Measurements from ENCODE around the gene RNASE2. TPM values are rescaled to one million over a fixed set of nuclear protein-coding genes. Genes with fewer than 3 reads are reported as not detected.
"Not testable (repeated sequence)": the region's sequence is repeated elsewhere in the genome, so short reads cannot be mapped to it uniquely, and the experiment has no call there.

Gene RNASE2
- total RNA-seq, 1 donor from 2014 or later = not detected

DNA sequence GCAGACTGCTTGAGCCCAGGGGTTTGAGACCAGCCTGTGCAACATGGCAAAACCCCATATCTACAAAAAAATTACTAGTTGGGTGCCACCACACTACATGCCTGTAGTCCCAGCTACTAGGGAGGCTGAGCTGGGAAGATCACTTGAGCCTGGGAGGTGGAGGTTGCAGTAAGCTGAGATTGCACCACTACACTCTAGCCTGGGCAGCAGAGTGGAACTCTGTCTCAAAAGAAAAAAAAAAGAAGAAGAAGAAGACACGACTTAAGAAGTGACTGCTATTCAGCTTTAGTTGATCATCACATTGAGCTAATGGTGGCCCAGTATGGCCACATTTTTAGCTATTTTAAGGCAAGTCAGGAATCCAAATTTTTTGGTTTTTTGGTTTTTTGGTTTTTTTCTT lies 25.6 kb downstream of the RNASE2 start:
- DNase-seq (ENCODE audit: low spot score in 2 of 2, unreplicated experiment in 2 of 2) = no peak

DNA sequence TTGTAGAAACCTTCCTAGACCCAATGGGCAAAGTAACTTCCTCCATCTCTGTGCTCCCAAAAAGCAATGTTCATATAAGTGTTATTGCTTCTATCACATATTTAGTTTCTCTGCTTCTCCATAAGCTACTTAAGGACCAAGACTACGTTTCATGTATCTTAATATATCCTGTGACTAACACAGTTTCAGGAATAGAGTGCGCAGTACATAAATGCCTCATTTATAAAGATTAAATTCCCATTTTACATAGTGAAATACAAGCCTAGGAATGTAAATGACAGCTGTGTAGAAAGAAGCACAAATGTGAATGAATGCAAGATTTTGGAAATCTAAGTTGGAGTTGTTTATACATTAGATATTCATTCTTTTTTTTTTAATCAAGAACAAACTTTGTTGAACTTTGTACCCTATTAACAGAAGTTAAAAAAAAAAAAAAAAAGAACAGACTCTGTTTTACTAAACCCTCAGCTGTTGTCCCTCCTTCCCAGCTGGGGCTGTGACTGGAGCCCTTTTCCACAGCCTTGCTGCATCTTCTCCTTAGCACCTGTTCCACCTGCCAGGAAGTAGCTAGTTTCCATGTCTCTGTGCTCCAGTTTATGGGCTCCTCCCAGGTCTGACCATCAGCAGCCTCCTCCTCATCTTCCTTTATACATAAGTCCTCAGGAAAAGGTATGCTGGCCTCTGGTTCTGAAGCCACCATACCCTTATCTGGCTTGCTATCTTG lies 27.5 kb downstream of the RNASE2 start:
- no peak for DNase-seq (ENCODE audit: low spot score in 2 of 2, unreplicated experiment in 2 of 2)
- no peaks in the 10 kb centered on the region for H3K36me3 Mint-ChIP-seq
- TF ChIP-seq, protein P1, sequence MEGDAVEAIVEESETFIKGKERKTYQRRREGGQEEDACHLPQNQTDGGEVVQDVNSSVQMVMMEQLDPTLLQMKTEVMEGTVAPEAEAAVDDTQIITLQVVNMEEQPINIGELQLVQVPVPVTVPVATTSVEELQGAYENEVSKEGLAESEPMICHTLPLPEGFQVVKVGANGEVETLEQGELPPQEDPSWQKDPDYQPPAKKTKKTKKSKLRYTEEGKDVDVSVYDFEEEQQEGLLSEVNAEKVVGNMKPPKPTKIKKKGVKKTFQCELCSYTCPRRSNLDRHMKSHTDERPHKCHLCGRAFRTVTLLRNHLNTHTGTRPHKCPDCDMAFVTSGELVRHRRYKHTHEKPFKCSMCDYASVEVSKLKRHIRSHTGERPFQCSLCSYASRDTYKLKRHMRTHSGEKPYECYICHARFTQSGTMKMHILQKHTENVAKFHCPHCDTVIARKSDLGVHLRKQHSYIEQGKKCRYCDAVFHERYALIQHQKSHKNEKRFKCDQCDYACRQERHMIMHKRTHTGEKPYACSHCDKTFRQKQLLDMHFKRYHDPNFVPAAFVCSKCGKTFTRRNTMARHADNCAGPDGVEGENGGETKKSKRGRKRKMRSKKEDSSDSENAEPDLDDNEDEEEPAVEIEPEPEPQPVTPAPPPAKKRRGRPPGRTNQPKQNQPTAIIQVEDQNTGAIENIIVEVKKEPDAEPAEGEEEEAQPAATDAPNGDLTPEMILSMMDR (IDR thresholded peaks at IDR 0.05; ENCODE audit: unreplicated experiment) = no peak
- H3K9me3 Mint-ChIP-seq = no peaks in the 10 kb centered on the region
- H3K27me3 Mint-ChIP-seq (ENCODE audit: low read depth) = no peaks in the 10 kb centered on the region
- no peak overlapping the region for H3K4me3 Mint-ChIP-seq
- H3K4me1 Mint-ChIP-seq = no peaks in the 10 kb centered on the region
- no peak overlapping the region for H3K27ac Mint-ChIP-seq

More for the DNA sequence above, 25.6 kb downstream of the RNASE2 start:
- Mint-ChIP-seq H3K9me3 (no peaks in the 10 kb centered on the region), H3K36me3 (no peaks in the 10 kb centered on the region), H3K27ac (no peak overlapping the region), H3K4me3 (no peak overlapping the region), H3K4me1 (no peaks in the 10 kb centered on the region), H3K27me3 (ENCODE audit: low read depth) (no peaks in the 10 kb centered on the region)
- TF ChIP-seq, protein P1 (IDR thresholded peaks at IDR 0.05; ENCODE audit: unreplicated experiment) = no peak

DNA sequence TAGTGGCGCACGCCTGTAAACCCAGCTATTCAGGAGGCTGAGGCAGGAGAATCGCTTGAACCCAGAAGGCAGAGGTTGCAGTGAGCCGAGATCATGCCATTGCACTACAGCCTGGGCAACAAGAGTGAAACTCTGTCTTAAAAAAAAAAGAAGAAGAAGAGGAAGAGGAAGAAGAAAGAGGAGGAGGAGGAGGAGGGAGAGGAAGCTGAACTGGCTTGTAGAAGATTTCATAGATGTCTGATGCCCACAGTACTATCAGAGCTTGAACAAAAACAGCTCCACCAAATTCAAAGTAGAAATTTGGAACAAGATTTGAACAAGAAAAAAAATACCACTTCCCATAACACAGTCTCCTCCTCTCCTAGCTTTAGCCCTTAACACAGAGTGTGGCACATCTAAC lies 30.4 kb downstream of the RNASE2 start:
- H3K9me3 Mint-ChIP-seq; H3K27me3 Mint-ChIP-seq (ENCODE audit: low read depth); H3K4me3 Mint-ChIP-seq; H3K36me3 Mint-ChIP-seq; H3K27ac Mint-ChIP-seq; DNase-seq (ENCODE audit: low spot score in 2 of 2, unreplicated experiment in 2 of 2): not testable (repeated sequence)
- peaks cover 13% of the 10 kb centered on the region for H3K4me1 Mint-ChIP-seq

DNA sequence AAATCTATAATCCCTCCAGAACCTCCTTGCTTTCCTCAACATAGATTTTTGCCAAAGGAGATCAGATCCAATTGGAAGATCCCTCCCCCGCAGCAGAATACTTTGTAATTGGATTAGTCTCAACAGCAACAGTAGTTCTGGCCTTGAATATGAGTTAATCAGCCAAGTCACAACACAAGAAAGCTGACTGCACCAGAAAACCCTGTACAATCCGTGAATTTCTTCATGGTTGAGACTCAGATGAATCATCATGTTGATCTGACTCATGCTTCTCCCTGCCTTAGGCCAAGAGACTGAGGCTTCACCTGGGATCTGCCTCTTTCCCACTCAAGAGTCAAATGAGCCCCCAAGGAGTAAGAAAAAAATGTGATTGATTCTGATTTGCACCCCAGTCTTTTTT lies 31.5 kb downstream of the RNASE2 start:
- Mint-ChIP-seq H3K9me3 (no peaks in the 10 kb centered on the region), H3K36me3 (peaks cover 4% of the 10 kb centered on the region), H3K27ac (no peak overlapping the region), H3K4me3 (no peak overlapping the region), H3K27me3 (ENCODE audit: low read depth) (no peaks in the 10 kb centered on the region), H3K4me1 (peaks cover 18% of the 10 kb centered on the region)
- DNase-seq (ENCODE audit: low spot score in 2 of 2, unreplicated experiment in 2 of 2) = no peak
- TF ChIP-seq, protein P1 (IDR thresholded peaks at IDR 0.05; ENCODE audit: unreplicated experiment) = no peak

DNA sequence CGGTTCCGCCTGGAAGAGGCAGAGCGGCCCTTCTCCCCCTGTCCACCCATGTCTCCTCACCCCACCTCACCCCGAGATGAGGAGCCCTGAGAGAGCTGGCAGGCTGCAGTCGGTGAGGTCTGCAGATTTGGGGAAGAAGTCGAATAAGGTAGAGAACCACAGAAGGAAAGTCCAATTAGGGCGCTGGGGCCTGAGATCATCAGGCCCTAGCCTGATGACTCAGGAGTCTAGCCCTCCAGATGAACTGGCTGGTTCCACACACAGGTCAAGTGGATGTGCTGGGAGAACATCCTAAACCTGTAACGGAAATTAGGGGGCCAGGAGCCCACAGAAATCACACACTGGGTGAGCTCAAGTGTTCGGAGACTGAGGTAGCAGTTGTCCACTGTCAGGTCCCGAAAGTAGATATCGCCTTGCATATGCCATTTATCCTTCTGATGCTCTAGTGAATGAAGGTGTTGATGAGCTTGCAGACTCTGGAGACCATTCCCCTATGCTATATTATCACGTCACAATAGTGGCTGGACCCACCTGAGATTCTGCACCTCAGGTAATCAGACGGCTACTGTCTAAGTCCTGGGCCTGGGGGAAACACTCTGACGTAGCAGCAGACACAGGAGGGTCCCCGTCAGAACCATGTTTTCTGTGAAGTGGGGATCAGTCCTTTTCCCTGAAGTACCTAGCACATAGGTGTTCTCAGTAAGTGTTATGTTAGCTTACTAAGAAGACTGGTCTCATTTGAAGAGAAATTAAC lies 33.6 kb downstream of the RNASE2 start:
- DNase-seq (ENCODE audit: low spot score in 2 of 2, unreplicated experiment in 2 of 2) = no peak
- H3K27ac Mint-ChIP-seq = peak overlapping the region; percentile 85
- H3K36me3 Mint-ChIP-seq = peaks cover 12% of the 10 kb centered on the region
- H3K4me3 Mint-ChIP-seq = peak overlapping the region; percentile 30
- peaks cover 20% of the 10 kb centered on the region for H3K4me1 Mint-ChIP-seq
- H3K27me3 Mint-ChIP-seq (ENCODE audit: low read depth) = no peaks in the 10 kb centered on the region
- TF ChIP-seq, protein P1 (IDR thresholded peaks at IDR 0.05; ENCODE audit: unreplicated experiment) = no peak
- H3K9me3 Mint-ChIP-seq = no peaks in the 10 kb centered on the region

DNA sequence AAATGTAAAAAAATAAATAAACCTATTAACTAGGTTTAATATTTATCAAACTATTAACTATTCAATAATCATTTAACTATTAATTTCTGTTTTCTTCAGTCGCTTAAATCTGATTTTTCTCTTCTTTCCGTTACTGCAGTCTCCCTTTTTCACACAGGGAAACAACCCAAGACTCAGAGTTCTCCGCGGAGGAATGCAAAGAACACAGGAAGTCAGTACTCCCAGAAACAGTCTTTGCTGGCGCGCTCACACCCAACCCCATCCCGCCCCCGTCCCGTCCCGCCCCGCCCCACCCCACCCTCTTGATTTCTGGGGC lies 34.1 kb downstream of the RNASE2 start:
- peaks cover 20% of the 10 kb centered on the region for H3K4me1 Mint-ChIP-seq
- H3K27me3 Mint-ChIP-seq (ENCODE audit: low read depth) = no peaks in the 10 kb centered on the region
- H3K27ac Mint-ChIP-seq = peak overlapping the region; percentile 98
- peak overlapping the region; percentile 93 for H3K4me3 Mint-ChIP-seq
- TF ChIP-seq, protein P1 (IDR thresholded peaks at IDR 0.05; ENCODE audit: unreplicated experiment) = no peak
- no peak for DNase-seq (ENCODE audit: low spot score in 2 of 2, unreplicated experiment in 2 of 2)
- H3K9me3 Mint-ChIP-seq = no peaks in the 10 kb centered on the region
- peaks cover 15% of the 10 kb centered on the region for H3K36me3 Mint-ChIP-seq
